Activated T-helper 17 cell treated with anti-CD3 and anti-CD28 coated beads, Interleukin-2, amount 50 U/mL, for 72 hours (primary cell): Measurements from ENCODE around the gene CAP1. TPM values are rescaled to one million over a fixed set of nuclear protein-coding genes. Genes with fewer than 3 reads are reported as not detected.

Experiments
- ATAC-seq: fragments of 150-1000 bp; cut with Tn5 transposase; replicated peaks from 2 replicates; pipeline ENCODE4 v1.10.0; 2021; ENCODE audit warnings: mild to moderate bottlenecking, moderate library complexity
- H3K27ac Mint-ChIP-seq: one replicate; pipeline ENCODE4 v1.8.0; 2022; ENCODE audit warnings: mixed read lengths
- H3K27me3 Mint-ChIP-seq: one replicate; pipeline ENCODE4 v1.8.0; 2022; ENCODE audit warnings: mixed read lengths
- H3K36me3 Mint-ChIP-seq: one replicate; pipeline ENCODE4 v1.8.0; 2022; ENCODE audit warnings: low read depth, mild to moderate bottlenecking, mixed read lengths
- H3K4me1 Mint-ChIP-seq: one replicate; pipeline ENCODE4 v1.8.0; 2022; ENCODE audit warnings: mixed read lengths
- H3K4me3 Mint-ChIP-seq: one replicate; pipeline ENCODE4 v1.8.0; 2022; ENCODE audit warnings: mild to moderate bottlenecking, mixed read lengths
- H3K9me3 Mint-ChIP-seq: one replicate; pipeline ENCODE4 v1.8.0; 2022; ENCODE audit warnings: mixed read lengths
- total RNA-seq, 2 donors: library from RNA; stranded (reverse); gene quantifications; one replicate each; pipeline ENCODE4 v1.2.3, GENCODE V29; 2022

Gene CAP1
- total RNA-seq, 2 donors from 2014 or later = 405 to 687 TPM

GRCh38 chr1:40090652-40091355 lies 50.3 kb downstream of the CAP1 start:
- H3K27ac Mint-ChIP-seq = no peak overlapping the region
- peaks cover 8% of the 10 kb centered on the region for H3K4me1 Mint-ChIP-seq
- no peak for ATAC-seq
- peaks cover 94% of the 10 kb centered on the region for H3K36me3 Mint-ChIP-seq
- no peaks in the 10 kb centered on the region for H3K9me3 Mint-ChIP-seq
- no peak overlapping the region for H3K4me3 Mint-ChIP-seq
- no peaks in the 10 kb centered on the region for H3K27me3 Mint-ChIP-seq

- Mint-ChIP-seq H3K4me3 (no peak overlapping the region), H3K36me3 (peaks cover 80% of the 10 kb centered on the region), H3K27ac (no peak overlapping the region), H3K27me3 (no peaks in the 10 kb centered on the region), H3K9me3 (no peaks in the 10 kb centered on the region), H3K4me1 (peaks cover 12% of the 10 kb centered on the region)
- ATAC-seq = no peak
Measured at GRCh38 chr1:40092241-40092640, 51.7 kb downstream of the CAP1 start.

- Mint-ChIP-seq H3K27me3 (no peaks in the 10 kb centered on the region), H3K4me1 (peaks cover 18% of the 10 kb centered on the region), H3K27ac (no peak overlapping the region), H3K36me3 (peaks cover 72% of the 10 kb centered on the region), H3K9me3 (no peaks in the 10 kb centered on the region), H3K4me3 (no peak overlapping the region)
- ATAC-seq = no peak
Measured at GRCh38 chr1:40092706-40093639, 52.4 kb downstream of the CAP1 start.

GRCh38 chr1:40094466-40095110 lies 54.1 kb downstream of the CAP1 start:
- no peak for ATAC-seq
- H3K27ac Mint-ChIP-seq = no peak overlapping the region
- no peaks in the 10 kb centered on the region for H3K9me3 Mint-ChIP-seq
- no peaks in the 10 kb centered on the region for H3K27me3 Mint-ChIP-seq
- peaks cover 18% of the 10 kb centered on the region for H3K4me1 Mint-ChIP-seq
- H3K36me3 Mint-ChIP-seq = peaks cover 56% of the 10 kb centered on the region
- no peak overlapping the region for H3K4me3 Mint-ChIP-seq

GRCh38 chr1:40095806-40096205 lies 55.3 kb downstream of the CAP1 start:
- ATAC-seq = no peak
- Mint-ChIP-seq H3K36me3 (peaks cover 44% of the 10 kb centered on the region), H3K4me3 (peak overlapping the region; percentile 96), H3K9me3 (no peaks in the 10 kb centered on the region), H3K27ac (peak overlapping the region; percentile 95), H3K4me1 (peaks cover 18% of the 10 kb centered on the region), H3K27me3 (no peaks in the 10 kb centered on the region)

GRCh38 chr1:40096646-40096976 lies 56.1 kb downstream of the CAP1 start:
- H3K4me1 Mint-ChIP-seq = peaks cover 18% of the 10 kb centered on the region
- H3K27ac Mint-ChIP-seq = peak overlapping the region; percentile 95
- ATAC-seq = peak; percentile 51
- peak overlapping the region; percentile 96 for H3K4me3 Mint-ChIP-seq
- no peaks in the 10 kb centered on the region for H3K9me3 Mint-ChIP-seq
- peaks cover 36% of the 10 kb centered on the region for H3K36me3 Mint-ChIP-seq
- H3K27me3 Mint-ChIP-seq = no peaks in the 10 kb centered on the region

GRCh38 chr1:40096977-40097782 lies 56.7 kb downstream of the CAP1 start, which contains the start of gene PPT1:
TSS of gene PPT1 (minus strand) at chr1:40097252. CDS start at chr1:40097238, 14 bp downstream.
- peak; percentile 96 for ATAC-seq
- Mint-ChIP-seq H3K27ac (peak within 1 kb of the TSS; percentile 95), H3K27me3 (no peaks in the 10 kb centered on the region), H3K4me3 (peak within 1 kb of the TSS; percentile 96), H3K9me3 (peaks cover 1% of the 10 kb centered on the region), H3K4me1 (peaks cover 18% of the 10 kb centered on the region), H3K36me3 (peaks cover 30% of the 10 kb centered on the region)

- Mint-ChIP-seq H3K36me3 (no peaks in the 10 kb centered on the region), H3K4me3 (no peak overlapping the region), H3K27me3 (no peaks in the 10 kb centered on the region), H3K4me1 (peaks cover 7% of the 10 kb centered on the region), H3K27ac (no peak overlapping the region), H3K9me3 (peaks cover 8% of the 10 kb centered on the region)
- no peak for ATAC-seq
Measured at GRCh38 chr1:40102038-40102437, 61.5 kb downstream of the CAP1 start.

GRCh38 chr1:40102896-40103295 lies 62.4 kb downstream of the CAP1 start:
- peaks cover 8% of the 10 kb centered on the region for H3K9me3 Mint-ChIP-seq
- no peak overlapping the region for H3K27ac Mint-ChIP-seq
- H3K27me3 Mint-ChIP-seq = no peaks in the 10 kb centered on the region
- no peak for ATAC-seq
- H3K4me3 Mint-ChIP-seq = no peak overlapping the region
- no peaks in the 10 kb centered on the region for H3K36me3 Mint-ChIP-seq
- no peaks in the 10 kb centered on the region for H3K4me1 Mint-ChIP-seq

GRCh38 chr1:40105028-40105427 lies 64.5 kb downstream of the CAP1 start:
- no peak overlapping the region for H3K4me3 Mint-ChIP-seq
- peak; percentile 82 for ATAC-seq
- H3K9me3 Mint-ChIP-seq = peaks cover 15% of the 10 kb centered on the region
- no peak overlapping the region for H3K27ac Mint-ChIP-seq
- peaks cover 11% of the 10 kb centered on the region for H3K27me3 Mint-ChIP-seq
- no peaks in the 10 kb centered on the region for H3K36me3 Mint-ChIP-seq
- H3K4me1 Mint-ChIP-seq = no peaks in the 10 kb centered on the region

- Mint-ChIP-seq H3K36me3 (no peaks in the 10 kb centered on the region), H3K4me3 (no peak overlapping the region), H3K4me1 (no peaks in the 10 kb centered on the region), H3K27me3 (peaks cover 22% of the 10 kb centered on the region), H3K9me3 (peaks cover 23% of the 10 kb centered on the region), H3K27ac (no peak overlapping the region)
- no peak for ATAC-seq
Measured at GRCh38 chr1:40107290-40107959, 66.9 kb downstream of the CAP1 start.

GRCh38 chr1:40110389-40110788 lies 69.9 kb downstream of the CAP1 start:
- no peaks in the 10 kb centered on the region for H3K4me1 Mint-ChIP-seq
- H3K36me3 Mint-ChIP-seq = no peaks in the 10 kb centered on the region
- ATAC-seq = no peak

GRCh38 chr1:40114400-40114799 lies 73.9 kb downstream of the CAP1 start:
- H3K9me3 Mint-ChIP-seq = peaks cover 13% of the 10 kb centered on the region
- H3K27me3 Mint-ChIP-seq = peaks cover 19% of the 10 kb centered on the region
- no peaks in the 10 kb centered on the region for H3K4me1 Mint-ChIP-seq
- H3K4me3 Mint-ChIP-seq = no peak overlapping the region
- no peaks in the 10 kb centered on the region for H3K36me3 Mint-ChIP-seq
- ATAC-seq = no peak
- no peak overlapping the region for H3K27ac Mint-ChIP-seq

More at GRCh38 chr1:40110389-40110788, 69.9 kb downstream of the CAP1 start:
- peaks cover 24% of the 10 kb centered on the region for H3K27me3 Mint-ChIP-seq
- H3K4me3 Mint-ChIP-seq = no peak overlapping the region
- peaks cover 19% of the 10 kb centered on the region for H3K9me3 Mint-ChIP-seq
- no peak overlapping the region for H3K27ac Mint-ChIP-seq
